Activated T-helper 2 cell treated with anti-CD3 and anti-CD28 coated beads, Interferon-gamma antibody, Interleukin-2, Interleukin-4, amounts not matched to agents 10 μg/mL and 5 μg/mL and 100 μg/mL, durations not matched to agents 14 hours and 24 hours and 36 hours (primary cell): ENCODE results near the gene ST6GALNAC3. TPM values are rescaled to one million over a fixed set of nuclear protein-coding genes. Genes with fewer than 3 reads are reported as not detected.

Experiments used
- DNase-seq: peaks from one replicate; pipeline ENCODE4 v3.0.0; 2021; ENCODE audit warnings: low spot score
- H3K27ac Mint-ChIP-seq: one replicate; pipeline ENCODE4 v1.8.0; 2021; ENCODE audit warnings: mixed read lengths
- H3K27me3 Mint-ChIP-seq: one replicate; pipeline ENCODE4 v1.8.0; 2021; ENCODE audit warnings: low read depth, mixed read lengths
- H3K36me3 Mint-ChIP-seq: one replicate; pipeline ENCODE4 v1.8.0; 2021; ENCODE audit warnings: low read depth, mixed read lengths
- H3K4me1 Mint-ChIP-seq: one replicate; pipeline ENCODE4 v1.8.0; 2021; ENCODE audit warnings: low read depth, mixed read lengths
- H3K4me3 Mint-ChIP-seq: one replicate; pipeline ENCODE4 v1.8.0; 2021; ENCODE audit warnings: low read depth, mild to moderate bottlenecking, moderate library complexity, mixed read lengths
- H3K9me3 Mint-ChIP-seq: one replicate; pipeline ENCODE4 v1.8.0; 2021; ENCODE audit warnings: mixed read lengths
- intact Hi-C: fragments of 100-400 bp; cut with micrococcal nuclease; formaldehyde crosslinking; loops from one replicate; pipeline ENCODE4 v1.15.1; 2023
- total RNA-seq: library from RNA; stranded (reverse); gene quantifications from 2 replicates; pipeline ENCODE4 v1.2.3, GENCODE V29; 2022

Gene ST6GALNAC3
- total RNA-seq, 1 donor from 2014 or later: not detected

- no peaks in the 10 kb centered on the region for H3K9me3 Mint-ChIP-seq
- H3K27ac Mint-ChIP-seq: no peak overlapping the region
- intact Hi-C loops: no loop called here
- H3K27me3 Mint-ChIP-seq: peaks cover 1% of the 10 kb centered on the region
- H3K4me1 Mint-ChIP-seq: no peaks in the 10 kb centered on the region
- H3K4me3 Mint-ChIP-seq: no peak overlapping the region
- H3K36me3 Mint-ChIP-seq: no peaks in the 10 kb centered on the region
- no peak for DNase-seq
Measured at GRCh38 chr1:76481672-76482071, 407.1 kb downstream of the ST6GALNAC3 start.

GRCh38 chr1:76482272-76482671 lies 407.7 kb downstream of the ST6GALNAC3 start:
- H3K4me1 Mint-ChIP-seq: no peaks in the 10 kb centered on the region
- H3K27ac Mint-ChIP-seq: no peak overlapping the region
- intact Hi-C loops: no loop called here
- DNase-seq: no peak
- H3K9me3 Mint-ChIP-seq: no peaks in the 10 kb centered on the region
- peaks cover 1% of the 10 kb centered on the region for H3K27me3 Mint-ChIP-seq
- no peak overlapping the region for H3K4me3 Mint-ChIP-seq
- no peaks in the 10 kb centered on the region for H3K36me3 Mint-ChIP-seq

GRCh38 chr1:76491737-76492136 lies 417.2 kb downstream of the ST6GALNAC3 start:
- Mint-ChIP-seq H3K9me3 (no peaks in the 10 kb centered on the region), H3K4me3 (no peak overlapping the region), H3K36me3 (no peaks in the 10 kb centered on the region), H3K4me1 (peaks cover 19% of the 10 kb centered on the region), H3K27ac (no peak overlapping the region), H3K27me3 (no peaks in the 10 kb centered on the region)
- DNase-seq: no peak
- intact Hi-C loops: loop anchor here (5.0 kb wide), 2 partner anchors 199 to 704 kb away; partner anchors contain the start of gene RABGGTB

GRCh38 chr1:76492752-76493430 lies 418.3 kb downstream of the ST6GALNAC3 start:
- H3K9me3 Mint-ChIP-seq: no peaks in the 10 kb centered on the region
- H3K27ac Mint-ChIP-seq: no peak overlapping the region
- no peaks in the 10 kb centered on the region for H3K27me3 Mint-ChIP-seq

GRCh38 chr1:76494807-76495206 lies 420.3 kb downstream of the ST6GALNAC3 start:
- DNase-seq: no peak
- H3K27me3 Mint-ChIP-seq: peaks cover 3% of the 10 kb centered on the region
- intact Hi-C loops: loop anchor here (5.0 kb wide), 3 partner anchors 203 to 708 kb away; partner anchors contain the start of gene RABGGTB
- no peaks in the 10 kb centered on the region for H3K36me3 Mint-ChIP-seq
- H3K9me3 Mint-ChIP-seq: no peaks in the 10 kb centered on the region
- peak overlapping the region; percentile 35 for H3K4me3 Mint-ChIP-seq
- peaks cover 21% of the 10 kb centered on the region for H3K4me1 Mint-ChIP-seq
- H3K27ac Mint-ChIP-seq: peak overlapping the region; percentile 70

More at GRCh38 chr1:76492752-76493430, 418.3 kb downstream of the ST6GALNAC3 start:
- no peak for DNase-seq
- Mint-ChIP-seq H3K36me3 (no peaks in the 10 kb centered on the region), H3K4me1 (peaks cover 21% of the 10 kb centered on the region), H3K4me3 (no peak overlapping the region)
- intact Hi-C loops: loop anchor here (5.0 kb wide), 2 partner anchors 201 to 706 kb away; partner anchors contain the start of gene RABGGTB

GRCh38 chr1:76496871-76497270 lies 422.3 kb downstream of the ST6GALNAC3 start:
- H3K27me3 Mint-ChIP-seq: peaks cover 3% of the 10 kb centered on the region
- no peak for DNase-seq
- no peak overlapping the region for H3K4me3 Mint-ChIP-seq
- H3K9me3 Mint-ChIP-seq: no peaks in the 10 kb centered on the region
- H3K4me1 Mint-ChIP-seq: peaks cover 23% of the 10 kb centered on the region
- no peak overlapping the region for H3K27ac Mint-ChIP-seq
- no peaks in the 10 kb centered on the region for H3K36me3 Mint-ChIP-seq
- intact Hi-C loops: loop anchor here (5.0 kb wide), 1 partner anchor 345 kb away; no protein-coding TSS in a partner anchor

- Mint-ChIP-seq H3K27ac (no peak overlapping the region), H3K36me3 (no peaks in the 10 kb centered on the region), H3K9me3 (no peaks in the 10 kb centered on the region), H3K4me1 (peaks cover 6% of the 10 kb centered on the region), H3K27me3 (peaks cover 5% of the 10 kb centered on the region), H3K4me3 (no peak overlapping the region)
- intact Hi-C loops: no loop called here
- DNase-seq: no peak
Measured at GRCh38 chr1:76500116-76500515, 425.6 kb downstream of the ST6GALNAC3 start.

- H3K4me3 Mint-ChIP-seq: no peak overlapping the region
- DNase-seq: no peak
- intact Hi-C loops: no loop called here
- peaks cover 6% of the 10 kb centered on the region for H3K4me1 Mint-ChIP-seq
- H3K27me3 Mint-ChIP-seq: peaks cover 5% of the 10 kb centered on the region
- H3K27ac Mint-ChIP-seq: no peak overlapping the region
- H3K36me3 Mint-ChIP-seq: no peaks in the 10 kb centered on the region
- H3K9me3 Mint-ChIP-seq: no peaks in the 10 kb centered on the region
Measured at GRCh38 chr1:76501136-76501535, 426.6 kb downstream of the ST6GALNAC3 start.

GRCh38 chr1:76501586-76502219 lies 427.2 kb downstream of the ST6GALNAC3 start:
- no peak for DNase-seq
- intact Hi-C loops: no loop called here
- peaks cover 5% of the 10 kb centered on the region for H3K27me3 Mint-ChIP-seq
- no peaks in the 10 kb centered on the region for H3K36me3 Mint-ChIP-seq
- H3K27ac Mint-ChIP-seq: no peak overlapping the region
- H3K4me3 Mint-ChIP-seq: no peak overlapping the region
- H3K9me3 Mint-ChIP-seq: no peaks in the 10 kb centered on the region
- peaks cover 5% of the 10 kb centered on the region for H3K4me1 Mint-ChIP-seq

GRCh38 chr1:76503100-76503499 lies 428.6 kb downstream of the ST6GALNAC3 start:
- Mint-ChIP-seq H3K4me3 (no peak overlapping the region), H3K4me1 (peaks cover 3% of the 10 kb centered on the region)
- intact Hi-C loops: no loop called here

GRCh38 chr1:76503736-76504135 lies 429.2 kb downstream of the ST6GALNAC3 start:
- no peak overlapping the region for H3K4me3 Mint-ChIP-seq
- peaks cover 7% of the 10 kb centered on the region for H3K27me3 Mint-ChIP-seq
- DNase-seq: no peak
- H3K27ac Mint-ChIP-seq: no peak overlapping the region
- no peaks in the 10 kb centered on the region for H3K36me3 Mint-ChIP-seq
- intact Hi-C loops: no loop called here
- H3K9me3 Mint-ChIP-seq: no peaks in the 10 kb centered on the region
- peaks cover 3% of the 10 kb centered on the region for H3K4me1 Mint-ChIP-seq

More at GRCh38 chr1:76503100-76503499, 428.6 kb downstream of the ST6GALNAC3 start:
- no peaks in the 10 kb centered on the region for H3K36me3 Mint-ChIP-seq
- no peak overlapping the region for H3K27ac Mint-ChIP-seq
- no peak for DNase-seq
- H3K27me3 Mint-ChIP-seq: peaks cover 5% of the 10 kb centered on the region
- H3K9me3 Mint-ChIP-seq: no peaks in the 10 kb centered on the region

GRCh38 chr1:76507376-76507775 lies 432.8 kb downstream of the ST6GALNAC3 start:
- Mint-ChIP-seq H3K27me3 (peaks cover 3% of the 10 kb centered on the region), H3K27ac (no peak overlapping the region), H3K9me3 (no peaks in the 10 kb centered on the region), H3K36me3 (no peaks in the 10 kb centered on the region), H3K4me3 (no peak overlapping the region), H3K4me1 (peaks cover 14% of the 10 kb centered on the region)
- intact Hi-C loops: no loop called here
- DNase-seq: no peak

GRCh38 chr1:76508871-76509270 lies 434.3 kb downstream of the ST6GALNAC3 start:
- H3K9me3 Mint-ChIP-seq: no peaks in the 10 kb centered on the region
- H3K36me3 Mint-ChIP-seq: no peaks in the 10 kb centered on the region
- peaks cover 14% of the 10 kb centered on the region for H3K4me1 Mint-ChIP-seq
- no peak overlapping the region for H3K4me3 Mint-ChIP-seq
- H3K27me3 Mint-ChIP-seq: peaks cover 2% of the 10 kb centered on the region
- intact Hi-C loops: no loop called here
- no peak overlapping the region for H3K27ac Mint-ChIP-seq
- DNase-seq: no peak
